Progenitor cell of endocrine pancreas (in vitro differentiated cells): Measurements from ENCODE around the gene MRPS12. TPM values are rescaled to one million over a fixed set of nuclear protein-coding genes. Genes with fewer than 3 reads are reported as not detected.
"Not testable (repeated sequence)": the region's sequence is repeated elsewhere in the genome, so short reads cannot be mapped to it uniquely, and the experiment has no call there.

ENCODE experiments used
- DNase-seq: peaks from one replicate; pipeline ENCODE4 v3.0.0; 2021; ENCODE audit warnings: low spot score; ENCODE audit not compliant: unreplicated experiment
- H3K27ac Mint-ChIP-seq: 2 replicates; pipeline ENCODE4 v1.8.0; 2021; ENCODE audit warnings: mild to moderate bottlenecking, moderate library complexity, mixed read lengths
- H3K27me3 Mint-ChIP-seq: 2 replicates; pipeline ENCODE4 v1.8.0; 2021; ENCODE audit warnings: mixed read lengths
- H3K36me3 Mint-ChIP-seq: 2 replicates; pipeline ENCODE4 v1.8.0; 2022; ENCODE audit warnings: mixed read lengths; ENCODE audit not compliant: insufficient read depth
- H3K4me1 Mint-ChIP-seq: 2 replicates; pipeline ENCODE4 v1.8.0; 2021; ENCODE audit warnings: low read depth, mixed read lengths
- H3K4me3 Mint-ChIP-seq: 2 replicates; pipeline ENCODE4 v1.8.0; 2021; ENCODE audit warnings: low read depth, mild to moderate bottlenecking, moderate library complexity, mixed read lengths
- H3K9me3 Mint-ChIP-seq: 2 replicates; pipeline ENCODE4 v1.8.0; 2021; ENCODE audit warnings: low read depth, mixed read lengths
- CTCF ChIP-seq: fragments of 200-600 bp; sonication (generic); IDR thresholded peaks from one replicate; pipeline ENCODE4 v1.5.0; 2021; ENCODE audit warnings: antibody characterized with exemption, mild to moderate bottlenecking; ENCODE audit not compliant: unreplicated experiment
- total RNA-seq: library from RNA; stranded (reverse); gene quantifications from 2 replicates; pipeline ENCODE4 v1.2.1, GENCODE V29; 2021

MRPS12 gene
- total RNA-seq, 1 donor from 2014 or later = 26.7 TPM

GRCh38 chr19:38958301-38958700, 27.6 kb downstream of the MRPS12 start:
- no peak for TF ChIP-seq CTCF
- Mint-ChIP-seq H3K36me3 (no peaks in the 10 kb centered on the region), H3K4me3 (no peak overlapping the region)

GRCh38 chr19:38959618-38960017, 28.9 kb downstream of the MRPS12 start:
- TF ChIP-seq CTCF = no peak
- peaks cover 2% of the 10 kb centered on the region for H3K4me1 Mint-ChIP-seq
- no peaks in the 10 kb centered on the region for H3K27me3 Mint-ChIP-seq
- no peak overlapping the region for H3K27ac Mint-ChIP-seq
- DNase-seq = no peak
- no peaks in the 10 kb centered on the region for H3K36me3 Mint-ChIP-seq
- no peak overlapping the region for H3K4me3 Mint-ChIP-seq
- no peaks in the 10 kb centered on the region for H3K9me3 Mint-ChIP-seq

More at GRCh38 chr19:38958301-38958700, 27.6 kb downstream of the MRPS12 start:
- H3K9me3 Mint-ChIP-seq = no peaks in the 10 kb centered on the region
- no peak for DNase-seq
- no peaks in the 10 kb centered on the region for H3K27me3 Mint-ChIP-seq
- no peak overlapping the region for H3K27ac Mint-ChIP-seq
- H3K4me1 Mint-ChIP-seq = peaks cover 4% of the 10 kb centered on the region

GRCh38 chr19:38964738-38965137, 34.0 kb downstream of the MRPS12 start:
- H3K36me3 Mint-ChIP-seq = peaks cover 6% of the 10 kb centered on the region
- no peaks in the 10 kb centered on the region for H3K27me3 Mint-ChIP-seq
- no peak overlapping the region for H3K4me3 Mint-ChIP-seq
- no peak overlapping the region for H3K27ac Mint-ChIP-seq
- H3K9me3 Mint-ChIP-seq = no peaks in the 10 kb centered on the region
- peaks cover 2% of the 10 kb centered on the region for H3K4me1 Mint-ChIP-seq
- DNase-seq = no peak
- TF ChIP-seq CTCF = no peak

- not testable (repeated sequence) for H3K27ac Mint-ChIP-seq, H3K36me3 Mint-ChIP-seq, H3K27me3 Mint-ChIP-seq, H3K4me3 Mint-ChIP-seq, DNase-seq, H3K9me3 Mint-ChIP-seq, H3K4me1 Mint-ChIP-seq
Measured at GRCh38 chr19:38966149-38966548, 35.4 kb downstream of the MRPS12 start.

GRCh38 chr19:38970664-38971532, 40.2 kb downstream of the MRPS12 start:
- TF ChIP-seq CTCF = no peak
- Mint-ChIP-seq H3K36me3 (peaks cover 7% of the 10 kb centered on the region), H3K27ac (no peak overlapping the region), H3K27me3 (no peaks in the 10 kb centered on the region), H3K4me3 (no peak overlapping the region), H3K4me1 (peaks cover 9% of the 10 kb centered on the region), H3K9me3 (no peaks in the 10 kb centered on the region)
- DNase-seq = no peak

DNA sequence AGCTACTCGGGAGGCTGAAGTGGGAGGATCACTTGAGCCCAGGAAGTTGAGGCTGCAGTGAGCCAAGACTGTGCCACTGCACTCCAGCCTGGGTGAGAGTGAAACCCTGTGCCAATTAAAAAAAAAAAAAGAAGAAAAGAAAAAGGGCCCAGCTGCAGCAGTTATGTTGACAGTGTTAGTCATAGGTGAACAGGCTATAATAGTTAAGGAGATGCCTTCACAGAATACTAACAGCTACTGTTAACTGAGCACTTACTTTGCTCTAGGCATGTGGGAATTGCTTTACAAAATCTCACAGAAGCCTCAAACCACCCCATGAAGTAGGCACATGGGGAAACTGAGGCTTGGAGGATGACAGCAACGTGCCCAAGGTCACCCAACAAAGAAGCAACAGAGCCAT, 40.9 kb downstream of the MRPS12 start:
- no peak for TF ChIP-seq CTCF
- no peaks in the 10 kb centered on the region for H3K27me3 Mint-ChIP-seq
- no peaks in the 10 kb centered on the region for H3K9me3 Mint-ChIP-seq
- peaks cover 17% of the 10 kb centered on the region for H3K4me1 Mint-ChIP-seq
- no peak for DNase-seq
- H3K4me3 Mint-ChIP-seq = no peak overlapping the region
- H3K27ac Mint-ChIP-seq = no peak overlapping the region
- H3K36me3 Mint-ChIP-seq = peaks cover 4% of the 10 kb centered on the region
